Pulmonary artery endothelial cell (primary cell): ENCODE results near the gene DEGS2. TPM values are rescaled to one million over a fixed set of nuclear protein-coding genes. Genes with fewer than 3 reads are reported as not detected.

Experiments
- DNase-seq: peaks from one replicate; pipeline ENCODE4 v3.0.0-alpha.2; 2011; ENCODE audit warnings: low read depth, low spot score
- total RNA-seq: library from RNA; depleted of rRNA; stranded (reverse); fragments of >200 nt; gene quantifications from 2 replicates; pipeline ENCODE4 v1.2.3, GENCODE V29; 2014

DEGS2 gene
- total RNA-seq, 1 donor from 2014 or later: 1.1 TPM

- DNase-seq: no peak
Measured at GRCh38 chr14:100115236-100115635, 44.2 kb downstream of the DEGS2 start.

GRCh38 chr14:100114109-100114765, 45.2 kb downstream of the DEGS2 start:
- DNase-seq: no peak

- no peak for DNase-seq
Measured at GRCh38 chr14:100111931-100112704, 47.3 kb downstream of the DEGS2 start.

- DNase-seq: no peak
Measured at GRCh38 chr14:100110816-100111215, 48.6 kb downstream of the DEGS2 start.

- DNase-seq: no peak
Measured at GRCh38 chr14:100109594-100109955, 49.9 kb downstream of the DEGS2 start.

- no peak for DNase-seq
Measured at GRCh38 chr14:100108840-100109593, 50.4 kb downstream of the DEGS2 start.

- DNase-seq: no peak
Measured at GRCh38 chr14:100108042-100108825, 51.2 kb downstream of the DEGS2 start.

- DNase-seq: no peak
Measured at GRCh38 chr14:100107236-100107635, 52.2 kb downstream of the DEGS2 start.

GRCh38 chr14:100106250-100107112, 53.0 kb downstream of the DEGS2 start:
- no peak for DNase-seq

GRCh38 chr14:100105357-100106169, 53.9 kb downstream of the DEGS2 start:
- DNase-seq: no peak

GRCh38 chr14:100104523-100105300, 54.7 kb downstream of the DEGS2 start:
- DNase-seq: no peak

GRCh38 chr14:100104006-100104352, 55.5 kb downstream of the DEGS2 start:
- DNase-seq: no peak

GRCh38 chr14:100103250-100104005, 56.0 kb downstream of the DEGS2 start:
- no peak for DNase-seq

GRCh38 chr14:100102156-100102785, 57.2 kb downstream of the DEGS2 start:
- no peak for DNase-seq

GRCh38 chr14:100100032-100100703, 59.3 kb downstream of the DEGS2 start:
- DNase-seq: no peak

- no peak for DNase-seq
Measured at GRCh38 chr14:100098171-100098570, 61.3 kb downstream of the DEGS2 start.

- DNase-seq: no peak
Measured at GRCh38 chr14:100096656-100097055, 62.8 kb downstream of the DEGS2 start.
